Activated CD8-positive, alpha-beta T cell treated with anti-CD3 and anti-CD28 coated beads for 36 hours (primary cell): ENCODE data around the gene MAPK8IP2. TPM values are rescaled to one million over a fixed set of nuclear protein-coding genes. Genes with fewer than 3 reads are reported as not detected.
"Not testable (repeated sequence)": the region's sequence is repeated elsewhere in the genome, so short reads cannot be mapped to it uniquely, and the experiment has no call there.

Source experiments
- ATAC-seq: fragments of 200-7000 bp; cut with Tn5 transposase; one replicate; pipeline ENCODE4 v1.10.0; 2021; ENCODE audit warnings: mild to moderate bottlenecking, moderate library complexity
- CTCF ChIA-PET: fragments of 350-600 bp; sonication (Branson Sonifier 250); formaldehyde crosslinking; loops from one replicate; lab custom pipeline; 2021; ENCODE audit warnings: antibody characterized with exemption; lab: Charles Lee
- POLR2A ChIA-PET: fragments of 350-600 bp; sonication (Branson Sonifier 250); formaldehyde crosslinking; loops from one replicate; lab custom pipeline; 2021; ENCODE audit warnings: antibody characterized with exemption; lab: Charles Lee
- DNase-seq: peaks from one replicate; pipeline ENCODE4 v3.0.0-alpha.2; 2020
- H3K27ac Mint-ChIP-seq: one replicate; pipeline ENCODE4 v1.8.0; 2021; ENCODE audit warnings: mild to moderate bottlenecking, mixed read lengths
- H3K27me3 Mint-ChIP-seq: one replicate; pipeline ENCODE4 v1.8.0; 2021; ENCODE audit warnings: mixed read lengths
- H3K36me3 Mint-ChIP-seq: one replicate; pipeline ENCODE4 v1.8.0; 2021; ENCODE audit warnings: low read depth, mixed read lengths
- H3K4me1 Mint-ChIP-seq: one replicate; pipeline ENCODE4 v1.8.0; 2021; ENCODE audit warnings: low read depth, mixed read lengths
- H3K4me3 Mint-ChIP-seq: one replicate; pipeline ENCODE4 v1.8.0; 2021; ENCODE audit warnings: mild to moderate bottlenecking, moderate library complexity, mixed read lengths
- H3K9me3 Mint-ChIP-seq: one replicate; pipeline ENCODE4 v1.8.0; 2021; ENCODE audit warnings: mixed read lengths
- CTCF ChIP-seq: fragments of 200-600 bp; IDR thresholded peaks from one replicate; pipeline ENCODE4 v1.8.0; 2022; ENCODE audit warnings: antibody characterized with exemption, mild to moderate bottlenecking
- intact Hi-C: fragments of 100-400 bp; cut with micrococcal nuclease; formaldehyde crosslinking; loops from one replicate; pipeline ENCODE4 v1.10.0; 2022
- total RNA-seq, 2 experiments: library from RNA; stranded (reverse); gene quantifications; one replicate each; pipeline ENCODE4 v1.2.3, GENCODE V29; 2021

Gene MAPK8IP2
- total RNA-seq, 2 experiments from 2014 or later = 0.11 TPM

DNA sequence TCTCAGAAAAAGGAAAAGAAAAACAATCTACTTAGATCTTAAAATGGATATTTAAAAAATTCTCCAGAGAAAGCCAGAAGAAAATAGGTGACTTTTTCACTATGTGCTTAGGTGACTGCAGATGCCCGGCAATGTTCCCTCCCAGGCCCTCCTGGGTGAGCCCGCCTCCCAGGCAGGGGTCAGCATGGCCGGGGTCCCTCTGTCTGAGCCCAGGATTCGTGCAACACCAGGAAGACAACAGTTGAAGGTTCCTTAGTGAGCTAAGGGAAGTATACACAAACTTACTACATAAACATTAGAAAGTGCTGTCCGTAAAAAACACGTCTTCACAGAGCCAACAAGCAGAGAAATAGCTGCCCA is 11.6 kb downstream of the MAPK8IP2 start:
- Mint-ChIP-seq H3K4me1 (no peaks in the 10 kb centered on the region), H3K9me3 (no peaks in the 10 kb centered on the region), H3K27me3 (peaks cover 14% of the 10 kb centered on the region), H3K36me3 (no peaks in the 10 kb centered on the region), H3K27ac (no peak overlapping the region), H3K4me3 (no peak overlapping the region)
- POLR2A ChIA-PET = interaction anchor here (0.9 kb wide), 1 partner anchor 87 kb away, joined by 3 read pairs; the partner anchor contains the start of gene SCO2
- TF ChIP-seq CTCF = no peak
- DNase-seq (no peak), ATAC-seq (no peak)
- CTCF ChIA-PET = interaction anchor here (1.0 to 1.5 kb wide), 2 partner anchors 9 to 86 kb away, joined by 5 to 7 read pairs; partner anchors contain the start of gene SCO2
- intact Hi-C loops = no loop called here

DNA sequence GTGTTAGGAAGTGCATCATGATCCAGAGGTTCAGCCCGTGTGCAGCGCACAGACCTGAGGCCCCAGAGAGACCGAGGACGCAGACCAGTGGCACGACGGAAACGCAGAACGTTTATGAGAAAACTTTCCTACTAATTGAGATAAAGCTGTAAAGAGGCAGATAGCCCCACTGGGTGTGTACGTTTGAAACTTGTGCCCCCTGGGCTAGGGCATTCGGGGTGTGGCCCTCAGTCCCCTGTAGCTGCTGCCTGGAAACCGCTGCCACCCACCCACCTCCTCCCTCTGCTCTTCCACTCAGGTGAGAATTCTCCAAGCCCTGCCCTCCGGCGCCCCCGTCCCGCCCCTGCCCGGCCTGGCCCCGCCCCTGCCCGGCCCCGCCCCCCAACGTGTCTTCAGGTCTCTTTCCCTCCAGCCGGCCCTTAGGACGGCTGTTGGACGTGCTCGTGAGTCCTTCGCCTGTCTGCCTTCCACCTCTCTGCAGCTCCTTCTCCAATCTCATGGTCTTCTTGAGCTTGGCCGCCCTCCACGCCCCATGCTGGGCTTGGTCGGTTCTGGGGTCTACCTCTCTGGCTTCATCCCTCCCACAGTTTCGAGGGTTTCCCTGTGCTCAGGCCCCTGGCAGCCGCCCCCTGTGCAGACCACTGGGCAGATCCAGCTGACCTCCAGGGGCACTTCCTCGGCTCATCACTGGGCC is 12.1 kb downstream of the MAPK8IP2 start:
- H3K36me3 Mint-ChIP-seq = no peaks in the 10 kb centered on the region
- H3K4me3 Mint-ChIP-seq = no peak overlapping the region
- H3K27ac Mint-ChIP-seq = no peak overlapping the region
- H3K27me3 Mint-ChIP-seq = peaks cover 14% of the 10 kb centered on the region
- DNase-seq (peak; percentile 24), ATAC-seq (peak; percentile 89)
- H3K4me1 Mint-ChIP-seq = no peaks in the 10 kb centered on the region
- no peaks in the 10 kb centered on the region for H3K9me3 Mint-ChIP-seq
- CTCF ChIA-PET = interaction anchor here (1.0 to 1.5 kb wide), 2 partner anchors 9 to 87 kb away, joined by 5 to 7 read pairs; partner anchors contain the start of gene SCO2
- no peak for TF ChIP-seq CTCF
- POLR2A ChIA-PET = interaction anchor here (0.9 kb wide), 1 partner anchor 87 kb away, joined by 3 read pairs; the partner anchor contains the start of gene SCO2
- intact Hi-C loops = no loop called here

GRCh38 chr22:50613291-50613981 is 12.8 kb downstream of the MAPK8IP2 start:
- intact Hi-C loops = no loop called here
- H3K27me3 Mint-ChIP-seq = peaks cover 11% of the 10 kb centered on the region
- no peaks in the 10 kb centered on the region for H3K36me3 Mint-ChIP-seq
- H3K4me3 Mint-ChIP-seq = no peak overlapping the region
- H3K27ac Mint-ChIP-seq = no peak overlapping the region
- ChIA-PET POLR2A (interaction anchor here (0.6 to 1.2 kb wide), 2 partner anchors 74 to 417 kb away, joined by 4 to 5 read pairs; no protein-coding TSS in a partner anchor), CTCF (interaction anchor here (1.5 kb wide), 1 partner anchor 88 kb away, joined by 5 read pairs; the partner anchor contains the start of gene SCO2)
- DNase-seq (no peak), ATAC-seq (no peak)
- no peak for TF ChIP-seq CTCF
- H3K9me3 Mint-ChIP-seq = no peaks in the 10 kb centered on the region
- H3K4me1 Mint-ChIP-seq = peaks cover 2% of the 10 kb centered on the region

DNA sequence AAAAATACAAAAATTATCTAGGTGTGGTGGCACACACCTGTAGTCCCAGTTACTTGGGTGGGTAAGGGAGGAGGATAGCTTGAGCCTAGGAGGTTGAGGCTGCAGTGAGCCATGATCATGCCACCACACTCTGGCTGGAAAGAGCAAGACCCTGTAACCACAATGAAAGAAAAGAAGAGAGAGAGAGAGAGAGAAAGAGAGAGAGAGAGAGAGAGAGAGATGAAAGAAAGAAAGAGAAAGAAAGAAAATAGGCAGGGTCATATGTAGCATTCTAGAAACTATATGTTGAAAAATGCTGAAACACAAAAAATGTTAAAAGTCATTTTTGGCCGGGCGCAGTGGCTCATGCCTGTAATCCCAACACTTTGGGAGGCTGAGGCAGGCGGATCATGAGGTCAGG is 13.7 kb downstream of the MAPK8IP2 start:
- CTCF ChIA-PET, H3K4me3 Mint-ChIP-seq: not testable (repeated sequence)

DNA sequence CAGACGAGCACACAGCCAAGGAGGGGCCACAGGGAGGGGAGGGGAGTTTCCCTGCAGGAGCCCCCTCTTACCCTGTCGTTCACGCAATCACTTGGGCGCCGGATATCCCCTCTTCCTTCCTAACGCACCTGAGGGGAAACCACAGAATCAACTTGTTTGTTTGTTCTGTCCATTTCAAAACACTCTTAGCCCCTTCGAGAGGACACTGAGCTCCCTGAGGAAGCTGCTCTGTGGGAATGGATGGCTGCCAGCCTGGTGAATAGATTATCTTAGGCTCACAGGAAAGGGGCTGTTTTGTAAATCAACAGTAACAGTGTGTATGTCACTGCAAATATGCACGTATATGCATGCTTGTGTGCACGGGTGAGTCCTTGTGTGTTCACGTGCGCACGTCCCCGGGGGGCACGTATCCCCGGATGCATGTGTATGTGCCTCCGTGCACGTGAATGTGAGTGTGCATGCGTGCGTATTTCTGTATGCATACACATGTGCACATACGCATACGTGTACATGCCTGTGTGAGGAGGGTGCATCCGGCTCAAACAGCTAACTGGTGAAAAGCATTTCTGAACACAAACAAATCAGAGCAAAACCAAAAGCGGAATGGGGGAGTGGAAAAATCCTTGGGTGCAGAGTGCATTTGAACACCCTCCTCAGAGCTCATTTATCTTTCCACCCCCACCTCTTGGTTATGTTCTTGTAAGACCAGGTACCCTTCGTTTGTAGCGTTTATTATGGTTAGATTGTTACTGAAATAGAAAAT is 20.2 kb downstream of the MAPK8IP2 start:
- peak; percentile 53 for TF ChIP-seq CTCF
- CTCF ChIA-PET = interaction anchor here (0.7 to 4.6 kb wide), 41 partner anchors 8 to 379 kb away, joined by 3 to 67 read pairs (median 4); partner anchors contain the start of genes HDAC10, NCAPH2, SCO2 and SYCE3
- peak overlapping the region; percentile 99 for H3K27ac Mint-ChIP-seq
- no peaks in the 10 kb centered on the region for H3K9me3 Mint-ChIP-seq
- H3K4me1 Mint-ChIP-seq = peaks cover 35% of the 10 kb centered on the region
- DNase-seq (peak; percentile 96), ATAC-seq (peak; percentile 71)
- H3K27me3 Mint-ChIP-seq = no peaks in the 10 kb centered on the region
- POLR2A ChIA-PET = interaction anchor here (0.6 to 3.3 kb wide), 24 partner anchors 9 to 294 kb away, joined by 3 to 34 read pairs (median 4); partner anchors contain the start of genes CHKB, DENND6B, KLHDC7B and LMF2
- intact Hi-C loops = loop anchor here (2.0 kb wide), 1 partner anchor 82 kb away; no protein-coding TSS in a partner anchor
- H3K36me3 Mint-ChIP-seq = peaks cover 2% of the 10 kb centered on the region
- H3K4me3 Mint-ChIP-seq = peak overlapping the region; percentile 84

More for the DNA sequence above, 13.7 kb downstream of the MAPK8IP2 start:
- ATAC-seq, H3K9me3 Mint-ChIP-seq, H3K36me3 Mint-ChIP-seq, intact Hi-C loops, H3K27ac Mint-ChIP-seq, DNase-seq, H3K4me1 Mint-ChIP-seq: not testable (repeated sequence)
- POLR2A ChIA-PET = interaction anchor here (0.6 to 1.2 kb wide), 2 partner anchors 75 to 418 kb away, joined by 4 to 5 read pairs; no protein-coding TSS in a partner anchor
- H3K27me3 Mint-ChIP-seq = peaks cover 11% of the 10 kb centered on the region
